SK-N-DZ (cell line): ENCODE results near the gene RGPD5.
"Not testable (repeated sequence)": the region's sequence is repeated elsewhere in the genome, so short reads cannot be mapped to it uniquely, and the experiment has no call there.

ENCODE experiments used
- DNase-seq: peaks from one replicate; pipeline ENCODE4 v3.0.0-alpha.2; 2015; ENCODE audit warnings: low spot score

The RGPD5 gene

GRCh38 chr2:109891024-109891423 lies 96.9 kb downstream of the RGPD5 start:
- not testable (repeated sequence) for DNase-seq

- DNase-seq = not testable (repeated sequence)
These were observed 99.6 kb downstream of the RGPD5 start for GRCh38 chr2:109893736-109894135.

- DNase-seq = not testable (repeated sequence)
These were observed 100.0 kb downstream of the RGPD5 start for GRCh38 chr2:109894141-109894540.

- DNase-seq = not testable (repeated sequence)
These were observed 101.2 kb downstream of the RGPD5 start for GRCh38 chr2:109895090-109895869.

- DNase-seq = not testable (repeated sequence)
These were observed 102.1 kb downstream of the RGPD5 start for GRCh38 chr2:109896212-109896611.

- DNase-seq = not testable (repeated sequence)
These were observed 103.8 kb downstream of the RGPD5 start for GRCh38 chr2:109897769-109898461.

GRCh38 chr2:109898462-109899336 lies 104.6 kb downstream of the RGPD5 start, which contains the start of gene LIMS3:
TSS of gene LIMS3 (plus strand) at chr2:109898688. CDS start at chr2:109898729, 41 bp downstream.
- not testable (repeated sequence) for DNase-seq

GRCh38 chr2:109905796-109906195 lies 111.7 kb downstream of the RGPD5 start:
- not testable (repeated sequence) for DNase-seq
